Body of pancreas (tissue), 4 donors: ENCODE measurements around the gene IDE.

Experiments
- POLR2A ChIP-seq, 3 donors: fragments of 450-650 bp; IDR thresholded peaks; one replicate each; pipeline ENCODE4 v1.6.1; 2016; ENCODE audit warnings: antibody characterized with exemption in 3 of 3, mild to moderate bottlenecking in 2 of 3
- TF ChIP-seq, protein P1 (sequence below), 7 experiments: fragments of 450-650 bp in 4 of 7; fragments of 200-600 bp in 3 of 7; sonication (generic) in 3 of 7; IDR thresholded peaks; one replicate each; pipeline ENCODE4 v1.5.1; 2016 to 2019; ENCODE audit warnings: antibody characterized with exemption in 7 of 7

DNA sequence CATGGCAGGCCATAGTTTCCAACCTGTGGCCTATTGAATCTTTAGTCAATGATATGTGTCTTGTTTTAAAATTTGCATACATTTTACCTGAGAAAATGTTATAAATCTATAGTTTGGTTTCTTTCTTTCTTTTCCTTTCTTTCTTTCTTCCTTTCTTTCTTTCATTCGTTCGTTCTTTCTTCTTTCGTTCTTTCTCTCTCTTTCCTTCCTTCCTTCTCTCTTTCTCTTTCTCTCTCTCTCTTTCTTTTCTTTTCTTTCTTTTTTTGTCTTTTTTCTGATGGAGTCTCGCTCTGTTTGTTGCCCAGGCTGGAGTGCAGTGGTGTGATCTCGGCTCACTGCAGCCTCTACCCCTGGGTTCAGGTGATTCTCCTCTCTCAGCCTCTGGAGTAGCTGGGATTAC, 133.3 kb downstream of the IDE start:
- TF ChIP-seq, protein P1, sequence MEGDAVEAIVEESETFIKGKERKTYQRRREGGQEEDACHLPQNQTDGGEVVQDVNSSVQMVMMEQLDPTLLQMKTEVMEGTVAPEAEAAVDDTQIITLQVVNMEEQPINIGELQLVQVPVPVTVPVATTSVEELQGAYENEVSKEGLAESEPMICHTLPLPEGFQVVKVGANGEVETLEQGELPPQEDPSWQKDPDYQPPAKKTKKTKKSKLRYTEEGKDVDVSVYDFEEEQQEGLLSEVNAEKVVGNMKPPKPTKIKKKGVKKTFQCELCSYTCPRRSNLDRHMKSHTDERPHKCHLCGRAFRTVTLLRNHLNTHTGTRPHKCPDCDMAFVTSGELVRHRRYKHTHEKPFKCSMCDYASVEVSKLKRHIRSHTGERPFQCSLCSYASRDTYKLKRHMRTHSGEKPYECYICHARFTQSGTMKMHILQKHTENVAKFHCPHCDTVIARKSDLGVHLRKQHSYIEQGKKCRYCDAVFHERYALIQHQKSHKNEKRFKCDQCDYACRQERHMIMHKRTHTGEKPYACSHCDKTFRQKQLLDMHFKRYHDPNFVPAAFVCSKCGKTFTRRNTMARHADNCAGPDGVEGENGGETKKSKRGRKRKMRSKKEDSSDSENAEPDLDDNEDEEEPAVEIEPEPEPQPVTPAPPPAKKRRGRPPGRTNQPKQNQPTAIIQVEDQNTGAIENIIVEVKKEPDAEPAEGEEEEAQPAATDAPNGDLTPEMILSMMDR (IDR thresholded peaks at IDR 0.05): no peak
- no peak for TF ChIP-seq POLR2A (IDR thresholded peaks at IDR 0.05)
